ENCODE measurements around the gene CADM1. TPM values are rescaled to one million over a fixed set of nuclear protein-coding genes. Genes with fewer than 3 reads are reported as not detected.

CADM1 gene
- total RNA-seq, 1 experiment from 2014 or later: 6.7 TPM

DNA sequence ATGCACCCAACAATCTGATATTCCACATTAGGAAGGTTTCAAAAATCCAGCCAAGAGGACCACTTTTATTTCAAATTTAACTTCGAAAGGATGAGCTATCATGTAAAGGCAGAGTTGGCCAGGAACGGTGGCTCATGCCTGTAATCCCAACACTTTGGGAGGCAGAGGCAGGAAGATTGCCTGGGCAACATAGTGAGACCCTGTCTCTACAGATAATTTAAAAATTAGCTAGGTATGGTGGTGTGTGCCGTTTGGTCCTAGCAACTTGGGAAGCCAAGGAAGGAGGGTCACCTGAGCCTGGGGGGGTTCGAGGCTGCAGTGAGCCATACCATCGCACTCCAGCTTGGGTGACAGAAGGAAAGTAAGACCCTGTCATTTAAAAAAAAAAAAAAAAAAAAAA lies 96.7 kb downstream of the CADM1 start:
- no peak for DNase-seq (ENCODE audit: low spot score)

- DNase-seq (ENCODE audit: low spot score): no peak
Observed at GRCh38 chr11:115406404-115406803, 97.8 kb downstream of the CADM1 start.

- DNase-seq (ENCODE audit: low spot score): no peak
Observed at GRCh38 chr11:115398333-115399080, 105.7 kb downstream of the CADM1 start.

- DNase-seq (ENCODE audit: low spot score): no peak
Observed at GRCh38 chr11:115396533-115396932, 107.7 kb downstream of the CADM1 start.

DNA sequence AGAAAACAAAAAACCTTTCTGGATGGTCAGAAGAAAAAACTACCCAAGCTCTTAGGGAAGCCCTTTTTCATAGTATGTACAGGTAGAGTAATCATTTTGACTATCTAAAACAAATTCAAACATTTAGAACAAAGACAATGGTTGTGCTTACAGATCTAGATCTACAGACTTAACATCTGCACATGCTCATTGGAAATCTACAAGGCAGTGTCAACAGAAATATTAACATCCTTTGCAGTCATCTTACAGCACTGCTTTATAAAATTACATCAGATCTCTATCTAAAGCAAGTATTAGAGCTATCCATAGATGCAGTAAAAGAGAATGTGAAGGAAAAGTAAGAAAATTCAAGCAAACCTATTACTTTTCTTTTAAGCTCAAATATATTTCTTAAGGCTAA lies 110.3 kb downstream of the CADM1 start:
- no peak for DNase-seq (ENCODE audit: low spot score)

GRCh38 chr11:115391598-115391997 lies 112.6 kb downstream of the CADM1 start:
- no peak for DNase-seq (ENCODE audit: low spot score)

DNA sequence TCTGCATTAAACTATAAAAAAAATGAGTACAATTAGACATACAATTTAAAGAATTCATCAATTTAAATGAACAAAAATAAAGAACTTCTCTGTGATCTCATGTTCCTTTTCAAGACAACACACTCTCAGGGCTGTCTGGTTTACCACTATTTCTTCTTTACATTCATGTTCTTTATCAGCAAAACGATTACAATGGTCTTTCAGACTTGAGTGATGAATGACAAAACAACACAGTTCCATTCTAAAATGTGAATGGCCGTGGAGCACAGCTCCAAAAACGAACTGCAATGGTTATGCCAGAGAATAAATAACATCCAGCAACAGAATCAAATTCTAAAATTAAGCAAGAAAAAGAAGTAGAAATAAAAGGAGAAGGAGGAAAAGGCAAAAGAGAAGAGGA lies 113.1 kb downstream of the CADM1 start:
- DNase-seq (ENCODE audit: low spot score): no peak

GRCh38 chr11:115390441-115390840 lies 113.8 kb downstream of the CADM1 start:
- DNase-seq (ENCODE audit: low spot score): no peak

DNA sequence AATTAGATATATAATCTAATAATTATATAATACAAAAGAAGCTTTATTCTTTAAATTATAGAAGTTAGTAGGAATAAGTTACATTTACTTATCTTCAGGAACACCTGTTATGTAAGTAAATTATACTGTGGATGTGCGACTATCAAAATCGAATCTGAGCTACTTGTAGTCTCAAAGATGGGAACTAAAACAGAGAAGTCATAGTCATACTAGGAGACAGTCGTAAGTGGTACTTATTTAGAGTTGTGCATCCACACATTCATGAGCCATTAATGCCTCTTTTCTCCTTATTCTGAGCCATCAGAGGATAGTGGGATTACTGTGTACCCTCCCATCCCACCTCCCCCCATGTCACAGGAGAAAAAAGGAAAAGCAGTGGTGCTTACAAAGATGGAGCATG lies 114.4 kb downstream of the CADM1 start:
- DNase-seq (ENCODE audit: low spot score): no peak

DNA sequence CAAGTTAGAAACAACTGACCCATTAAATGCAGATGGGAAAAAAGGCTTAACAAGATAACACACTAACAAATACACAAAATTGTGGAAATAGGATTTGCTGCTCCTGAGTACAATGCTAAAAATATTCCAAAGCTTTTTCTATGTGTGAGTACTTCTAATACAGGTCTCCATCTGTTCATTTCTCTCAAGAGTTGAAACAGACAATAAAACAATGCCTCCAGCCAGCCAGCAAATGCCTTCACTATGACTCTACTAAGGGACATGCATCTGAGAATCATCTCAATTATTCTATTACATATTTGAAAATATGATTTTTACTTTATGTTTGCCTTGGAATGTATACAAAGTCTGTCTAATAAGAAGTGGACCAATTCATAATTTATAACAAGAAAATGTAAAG lies 119.0 kb downstream of the CADM1 start:
- DNase-seq (ENCODE audit: low spot score): no peak

- DNase-seq (ENCODE audit: low spot score): no peak
Observed at GRCh38 chr11:115384236-115384635, 120.0 kb downstream of the CADM1 start.

DNA sequence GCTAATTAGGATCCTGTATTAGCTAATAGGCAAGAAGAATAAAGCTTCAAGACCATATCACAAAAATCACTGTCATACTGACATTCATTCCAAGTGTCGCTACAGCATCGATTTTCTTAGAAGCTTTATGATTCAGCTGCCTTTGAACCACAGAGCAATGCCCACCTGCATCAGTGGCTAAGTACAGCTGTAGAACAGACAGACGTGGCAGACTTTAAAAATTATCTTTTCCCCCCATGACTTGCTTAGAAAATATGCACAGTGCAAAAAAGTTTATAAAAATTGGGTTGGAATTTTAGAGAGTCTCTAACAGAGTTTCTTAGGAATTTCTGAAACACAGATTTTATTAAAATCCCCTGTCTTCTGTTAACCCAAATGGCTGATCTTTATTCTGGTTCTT lies 120.8 kb downstream of the CADM1 start:
- no peak for DNase-seq (ENCODE audit: low spot score)

GRCh38 chr11:115379528-115379927 lies 124.7 kb downstream of the CADM1 start:
- DNase-seq (ENCODE audit: low spot score): no peak

GRCh38 chr11:115378557-115378956 lies 125.7 kb downstream of the CADM1 start:
- no peak for DNase-seq (ENCODE audit: low spot score)

- no peak for DNase-seq (ENCODE audit: low spot score)
Observed at GRCh38 chr11:115377882-115378296, 126.3 kb downstream of the CADM1 start.

DNA sequence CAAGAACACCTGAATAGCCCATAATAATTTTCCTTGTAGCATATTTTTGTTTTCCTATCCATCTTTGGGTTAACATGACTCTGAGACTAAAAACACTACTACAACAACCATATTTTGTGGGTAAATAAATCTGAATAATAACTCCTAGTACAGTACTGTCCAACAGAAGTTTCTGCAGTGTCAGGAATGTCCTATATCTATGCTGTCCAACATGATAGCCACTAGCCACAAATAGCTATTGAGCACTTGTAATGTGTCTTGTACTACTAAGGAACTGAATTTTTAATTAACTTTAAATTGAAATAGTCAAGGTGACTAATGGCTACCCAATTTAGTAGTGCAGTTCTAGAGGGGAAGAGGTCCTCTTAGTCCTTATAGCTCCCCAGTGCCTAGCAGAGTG lies 135.6 kb downstream of the CADM1 start:
- DNase-seq (ENCODE audit: low spot score): no peak

DNA sequence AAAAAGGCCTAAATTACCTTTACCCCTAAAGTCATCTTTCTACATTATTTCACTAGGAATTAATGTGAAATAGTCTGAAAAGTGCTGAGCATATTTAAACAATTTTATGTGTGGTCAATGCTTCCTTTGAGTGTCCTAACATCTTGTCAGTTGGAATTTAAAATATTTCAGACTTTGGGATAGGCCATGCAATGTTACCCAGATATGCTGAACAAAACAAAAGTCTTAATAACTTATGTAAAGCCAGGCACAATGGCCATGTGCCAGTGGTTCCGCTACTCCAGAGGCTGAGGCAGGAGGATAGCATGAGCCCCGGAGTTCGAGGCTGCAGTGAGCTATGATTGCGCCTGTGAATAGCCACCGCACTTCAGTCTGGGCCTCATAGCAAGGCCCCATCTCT lies 137.4 kb downstream of the CADM1 start:
- no peak for DNase-seq (ENCODE audit: low spot score)

GRCh38 chr11:115365907-115366306 lies 138.3 kb downstream of the CADM1 start:
- DNase-seq (ENCODE audit: low spot score): no peak

DNA sequence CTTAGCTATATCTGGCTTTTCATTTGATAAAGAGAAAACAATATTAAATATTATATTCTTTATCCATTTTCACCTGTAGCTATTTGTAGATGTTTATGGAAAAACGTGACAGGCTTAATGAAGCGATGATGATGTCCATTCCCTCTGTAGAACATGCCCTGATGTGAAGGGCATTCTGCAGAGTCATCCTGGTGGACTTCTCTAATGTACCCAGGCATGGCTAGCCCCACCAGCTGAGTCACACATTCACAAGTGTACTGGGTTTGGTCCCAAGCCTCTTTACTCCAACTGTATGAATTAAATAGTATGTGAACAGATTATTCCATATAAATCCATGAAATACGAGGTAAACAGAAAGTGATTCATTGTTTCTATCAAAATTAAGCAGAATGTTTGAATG lies 139.3 kb downstream of the CADM1 start:
- no peak for DNase-seq (ENCODE audit: low spot score)

DNA sequence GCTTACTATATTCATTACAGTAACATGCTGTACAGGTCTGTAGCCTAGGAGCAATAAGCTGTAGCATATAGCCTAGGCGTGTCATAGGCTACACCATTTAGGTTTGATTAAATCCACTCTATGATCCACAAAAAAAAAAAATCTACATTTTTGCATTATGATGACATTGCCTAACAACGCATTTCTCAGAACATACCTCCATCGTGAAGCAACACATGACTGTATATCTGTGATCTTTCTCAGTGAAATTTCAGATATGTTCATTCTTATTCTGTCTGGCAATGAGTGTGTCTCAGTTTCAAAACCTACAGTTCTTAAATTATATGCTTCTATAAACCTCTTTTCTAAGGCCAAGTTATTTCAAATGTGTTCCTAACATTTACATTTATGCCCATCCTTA lies 140.3 kb downstream of the CADM1 start:
- DNase-seq (ENCODE audit: low spot score): no peak

DNA sequence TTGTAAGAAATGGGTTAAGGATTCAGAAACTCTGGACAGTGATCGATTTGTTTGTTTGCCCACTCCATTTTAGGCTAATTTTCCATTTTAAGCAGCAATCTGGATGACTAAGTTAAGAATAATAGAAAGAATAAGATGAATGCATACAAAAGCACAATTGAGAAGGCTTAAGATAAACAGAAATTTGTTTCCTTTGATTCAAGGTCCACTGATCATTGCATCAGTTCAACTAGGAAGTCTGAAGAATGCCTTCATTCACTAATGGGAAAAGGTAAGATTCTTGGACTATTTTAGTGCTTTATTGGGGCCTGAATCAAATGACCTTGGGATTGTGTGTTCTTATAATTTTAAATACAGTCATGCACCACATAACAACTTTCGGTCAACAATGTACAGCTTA lies 140.8 kb downstream of the CADM1 start:
- DNase-seq (ENCODE audit: low spot score): no peak

GRCh38 chr11:115362997-115363396 lies 141.2 kb downstream of the CADM1 start:
- DNase-seq (ENCODE audit: low spot score): no peak

- DNase-seq (ENCODE audit: low spot score): no peak
Observed at GRCh38 chr11:115361025-115361424, 143.2 kb downstream of the CADM1 start.

DNA sequence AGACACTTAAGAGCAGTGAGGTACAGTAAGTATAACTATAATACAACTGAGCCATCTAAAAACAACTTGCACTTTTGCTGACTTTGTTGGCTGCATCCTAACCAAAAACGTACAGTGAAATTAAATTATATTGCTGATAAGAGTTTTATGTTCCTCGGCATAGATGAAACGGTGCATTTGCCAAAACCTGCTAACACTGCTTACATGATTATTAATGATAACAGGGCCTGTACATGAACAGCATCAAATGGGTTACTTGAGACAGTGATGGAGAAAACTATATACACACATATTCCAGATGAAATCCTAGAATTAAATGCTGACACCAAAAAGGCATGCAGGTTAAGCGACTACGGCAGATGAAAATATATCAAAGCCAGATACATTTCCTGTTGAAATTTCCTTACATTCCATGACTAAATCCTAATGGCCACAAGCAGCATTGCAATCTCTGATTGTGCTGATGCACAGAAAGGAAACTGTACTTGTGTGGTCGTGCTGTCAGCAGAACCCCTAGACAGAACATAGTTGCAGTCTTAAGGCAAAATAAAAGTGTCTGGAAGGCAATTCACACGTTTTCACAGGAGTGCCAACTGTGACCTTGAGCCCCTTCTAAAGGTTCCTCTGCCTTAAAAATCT lies 143.9 kb downstream of the CADM1 start:
- no peak for DNase-seq (ENCODE audit: low spot score)

Measured in A172 (cell line).